CD8-positive, alpha-beta memory T cell (primary cell): ENCODE measurements around the gene VPS26C. TPM values are rescaled to one million over a fixed set of nuclear protein-coding genes. Genes with fewer than 3 reads are reported as not detected.

Experiments
- CTCF ChIA-PET: fragments of 350-600 bp; sonication (Branson Sonifier 250); formaldehyde crosslinking; loops from one replicate; lab custom pipeline; 2021; ENCODE audit warnings: antibody characterized with exemption; lab: Charles Lee
- POLR2A ChIA-PET: fragments of 350-600 bp; sonication (Branson Sonifier 250); formaldehyde crosslinking; loops from one replicate; lab custom pipeline; 2021; ENCODE audit warnings: antibody characterized with exemption; lab: Charles Lee
- DNase-seq, 5 donors: peaks; one replicate each; pipeline versions ENCODE4 v3.0.0 to v3.0.0-alpha.2; 2020 to 2022; ENCODE audit warnings: mixed read lengths in 1 of 5
- H3K27ac ChIP-seq: one replicate; pipeline ENCODE4 v1.7.0; 2013; ENCODE audit warnings: low read depth, mild to moderate bottlenecking, low read length, moderate library complexity
- H3K27me3 ChIP-seq: 2 replicates; pipeline ENCODE4 v1.7.0; 2013; ENCODE audit warnings: low read length, mild to moderate bottlenecking; ENCODE audit not compliant: insufficient read depth, poor library complexity, severe bottlenecking
- H3K36me3 ChIP-seq: 2 replicates; pipeline ENCODE4 v1.7.0; 2013; ENCODE audit warnings: mild to moderate bottlenecking, low read length, moderate library complexity; ENCODE audit not compliant: insufficient read depth
- H3K4me1 ChIP-seq: 2 replicates; pipeline ENCODE4 v1.7.0; 2013; ENCODE audit warnings: mild to moderate bottlenecking, low read length, moderate library complexity; ENCODE audit not compliant: insufficient read depth
- H3K4me3 ChIP-seq: 2 replicates; pipeline ENCODE4 v1.7.0; 2013; ENCODE audit warnings: mild to moderate bottlenecking, low read length
- H3K9me3 ChIP-seq: 2 replicates; pipeline ENCODE4 v1.7.0; 2013; ENCODE audit warnings: mild to moderate bottlenecking, low read length
- H3K27ac Mint-ChIP-seq, 8 donors: one replicate each; pipeline ENCODE4 v1.8.0; 2020 to 2021; ENCODE audit warnings: mixed read lengths in 8 of 8, mild to moderate bottlenecking in 6 of 8, inconsistent platforms in 3 of 8, moderate library complexity in 3 of 8
- H3K27me3 Mint-ChIP-seq, 2 donors: one replicate each; pipeline ENCODE4 v1.8.0; 2020 to 2021; ENCODE audit warnings: mixed read lengths in 2 of 2, mild to moderate bottlenecking in 1 of 2, moderate library complexity in 1 of 2
- H3K36me3 Mint-ChIP-seq, 3 donors: one replicate each; pipeline ENCODE4 v1.8.0; 2020 to 2021; ENCODE audit warnings: mixed read lengths in 3 of 3, inconsistent platforms in 1 of 3, mild to moderate bottlenecking in 1 of 3
- H3K4me1 Mint-ChIP-seq, 3 donors: one replicate each; pipeline ENCODE4 v1.8.0; 2020 to 2021; ENCODE audit warnings: mixed read lengths in 3 of 3, inconsistent platforms in 1 of 3, mild to moderate bottlenecking in 1 of 3
- H3K4me3 Mint-ChIP-seq, 7 donors: one replicate each; pipeline ENCODE4 v1.8.0; 2020 to 2021; ENCODE audit warnings: mixed read lengths in 7 of 7, mild to moderate bottlenecking in 6 of 7, moderate library complexity in 4 of 7, inconsistent platforms in 2 of 7
- H3K9me3 Mint-ChIP-seq, 5 donors: one replicate each; pipeline ENCODE4 v1.8.0; 2020 to 2022; ENCODE audit warnings: mixed read lengths in 5 of 5, mild to moderate bottlenecking in 3 of 5, moderate library complexity in 2 of 5, inconsistent platforms in 1 of 5
- polyA plus RNA-seq: library from polyadenylated mRNA; unstranded; fragments of 300-500 nt; fragmentation: Illumina TruSeq; gene quantifications from one replicate; pipeline ENCODE4 v1.2.3, GENCODE V29; 2021
- total RNA-seq, 2 experiments: library from RNA; stranded (reverse); gene quantifications; one replicate each; pipeline ENCODE4 v1.2.3, GENCODE V29; 2021

Gene VPS26C
- total and polyA plus RNA-seq, 3 experiments from 2014 or later: 59.1 to 82.0 (median 62.7) TPM

DNA sequence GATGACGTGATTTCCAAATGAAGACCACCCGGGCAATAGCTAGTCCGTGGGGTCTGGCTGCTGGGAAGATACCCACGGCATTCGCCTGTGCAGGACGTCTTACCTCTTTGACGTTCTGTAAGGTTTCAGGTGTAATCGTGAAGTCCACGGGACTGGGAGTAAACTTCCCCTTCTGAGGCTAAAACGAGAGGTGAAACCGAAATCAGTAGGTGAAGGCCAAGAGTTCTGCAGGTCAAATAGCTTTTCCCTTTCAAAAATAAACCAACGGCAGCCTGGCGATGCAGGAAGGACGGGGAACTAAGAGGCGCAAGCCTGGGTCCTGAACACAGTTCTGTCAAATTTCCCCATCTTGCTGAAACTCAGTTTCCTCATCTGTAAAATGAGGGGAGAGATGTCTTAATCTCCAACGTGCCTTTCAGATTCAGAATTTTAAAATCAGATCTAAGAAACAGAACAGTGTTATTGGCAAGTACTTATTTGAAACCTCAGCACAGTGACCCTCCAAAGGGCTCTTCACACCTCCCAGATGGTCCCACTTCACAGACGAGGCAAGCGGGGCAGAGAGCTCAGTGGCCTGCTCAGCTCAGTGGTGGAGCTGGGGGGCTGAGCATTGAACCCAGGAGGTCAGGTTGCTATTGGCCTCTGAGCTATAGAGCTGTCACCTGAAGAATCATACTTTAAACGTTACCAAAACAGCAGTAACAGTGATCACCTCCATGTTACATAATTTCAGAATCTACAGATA lies 34.7 kb downstream of the VPS26C start:
- no peaks in the 10 kb centered on the region for H3K9me3 ChIP-seq
- DNase-seq: no peak
- Mint-ChIP-seq H3K4me1 (peaks cover 4 to 12% (median 7%) of the 10 kb centered on the region in 3 donors), H3K36me3 (peaks cover 0 to 89% (median 12%) of the 10 kb centered on the region in 3 donors), H3K27ac (no peak overlapping the region), H3K9me3 (no peaks in the 10 kb centered on the region), H3K27me3 (no peaks in the 10 kb centered on the region), H3K4me3 (no peak overlapping the region)
- H3K27ac ChIP-seq: no peak overlapping the region
- H3K4me3 ChIP-seq: no peak overlapping the region
- H3K36me3 ChIP-seq: peaks cover 32% of the 10 kb centered on the region
- H3K27me3 ChIP-seq: no peaks in the 10 kb centered on the region
- peaks cover 2% of the 10 kb centered on the region for H3K4me1 ChIP-seq
- ChIA-PET CTCF (no interaction called here), POLR2A (no interaction called here)

GRCh38 chr21:37231671-37232070 lies 35.5 kb downstream of the VPS26C start:
- Histone ChIP-seq H3K4me1 (no peaks in the 10 kb centered on the region), H3K9me3 (no peaks in the 10 kb centered on the region), H3K36me3 (peaks cover 32% of the 10 kb centered on the region), H3K27ac (no peak overlapping the region), H3K27me3 (no peaks in the 10 kb centered on the region), H3K4me3 (no peak overlapping the region)
- Mint-ChIP-seq H3K27ac (peak overlapping the region in 1 of 8 donors; percentile 13), H3K27me3 (no peaks in the 10 kb centered on the region), H3K9me3 (no peaks in the 10 kb centered on the region), H3K4me1 (peaks cover 5 to 9% (median 5%) of the 10 kb centered on the region in 3 donors), H3K36me3 (peaks cover 0 to 89% (median 13%) of the 10 kb centered on the region in 3 donors), H3K4me3 (no peak overlapping the region)
- no peak for DNase-seq
- CTCF ChIA-PET: no interaction called here
- POLR2A ChIA-PET: no interaction called here

GRCh38 chr21:37231249-37231645 lies 35.9 kb downstream of the VPS26C start:
- no peaks in the 10 kb centered on the region for H3K27me3 Mint-ChIP-seq
- H3K27ac ChIP-seq: no peak overlapping the region
- H3K9me3 Mint-ChIP-seq: no peaks in the 10 kb centered on the region
- no peaks in the 10 kb centered on the region for H3K27me3 ChIP-seq
- no peak for DNase-seq
- H3K36me3 ChIP-seq: peaks cover 32% of the 10 kb centered on the region
- H3K4me3 Mint-ChIP-seq: no peak overlapping the region
- H3K9me3 ChIP-seq: no peaks in the 10 kb centered on the region
- ChIA-PET POLR2A (no interaction called here), CTCF (no interaction called here)
- H3K27ac Mint-ChIP-seq: peak overlapping the region in 5 of 8 donors; percentile 8 to 73 (median 23)
- no peak overlapping the region for H3K4me3 ChIP-seq
- peaks cover 0 to 88% (median 13%) of the 10 kb centered on the region in 3 donors for H3K36me3 Mint-ChIP-seq
- H3K4me1 ChIP-seq: peaks cover under 1% of the 10 kb centered on the region
- peaks cover 6 to 13% (median 10%) of the 10 kb centered on the region in 3 donors for H3K4me1 Mint-ChIP-seq

GRCh38 chr21:37230632-37231248 lies 36.4 kb downstream of the VPS26C start:
- H3K36me3 ChIP-seq: peaks cover 32% of the 10 kb centered on the region
- DNase-seq: no peak
- no peaks in the 10 kb centered on the region for H3K27me3 ChIP-seq
- H3K4me1 ChIP-seq: peaks cover 5% of the 10 kb centered on the region
- Mint-ChIP-seq H3K9me3 (no peaks in the 10 kb centered on the region), H3K36me3 (peaks cover 0 to 87% (median 13%) of the 10 kb centered on the region in 3 donors), H3K27me3 (no peaks in the 10 kb centered on the region), H3K27ac (peak overlapping the region in 5 of 8 donors; percentile 8 to 73 (median 36)), H3K4me3 (no peak overlapping the region), H3K4me1 (peaks cover 10 to 18% (median 15%) of the 10 kb centered on the region in 3 donors)
- H3K27ac ChIP-seq: no peak overlapping the region
- no peak overlapping the region for H3K4me3 ChIP-seq
- CTCF ChIA-PET: no interaction called here
- no peaks in the 10 kb centered on the region for H3K9me3 ChIP-seq
- POLR2A ChIA-PET: no interaction called here

GRCh38 chr21:37228003-37228400 lies 39.1 kb downstream of the VPS26C start:
- POLR2A ChIA-PET: no interaction called here
- no peak overlapping the region for H3K4me3 Mint-ChIP-seq
- peaks cover 30% of the 10 kb centered on the region for H3K4me1 ChIP-seq
- H3K36me3 Mint-ChIP-seq: peaks cover 0 to 85% (median 15%) of the 10 kb centered on the region in 3 donors
- H3K36me3 ChIP-seq: peaks cover 30% of the 10 kb centered on the region
- no peaks in the 10 kb centered on the region for H3K27me3 Mint-ChIP-seq
- H3K27ac Mint-ChIP-seq: peak overlapping the region in 6 of 8 donors; percentile 2 to 56 (median 38)
- CTCF ChIA-PET: interaction anchor here (1.5 kb wide), 1 partner anchor 103 kb away, joined by 3 read pairs; no protein-coding TSS in a partner anchor
- DNase-seq: no peak
- no peaks in the 10 kb centered on the region for H3K9me3 Mint-ChIP-seq
- H3K27me3 ChIP-seq: no peaks in the 10 kb centered on the region
- H3K9me3 ChIP-seq: no peaks in the 10 kb centered on the region
- no peak overlapping the region for H3K4me3 ChIP-seq
- no peak overlapping the region for H3K27ac ChIP-seq
- peaks cover 37 to 46% (median 42%) of the 10 kb centered on the region in 3 donors for H3K4me1 Mint-ChIP-seq

DNA sequence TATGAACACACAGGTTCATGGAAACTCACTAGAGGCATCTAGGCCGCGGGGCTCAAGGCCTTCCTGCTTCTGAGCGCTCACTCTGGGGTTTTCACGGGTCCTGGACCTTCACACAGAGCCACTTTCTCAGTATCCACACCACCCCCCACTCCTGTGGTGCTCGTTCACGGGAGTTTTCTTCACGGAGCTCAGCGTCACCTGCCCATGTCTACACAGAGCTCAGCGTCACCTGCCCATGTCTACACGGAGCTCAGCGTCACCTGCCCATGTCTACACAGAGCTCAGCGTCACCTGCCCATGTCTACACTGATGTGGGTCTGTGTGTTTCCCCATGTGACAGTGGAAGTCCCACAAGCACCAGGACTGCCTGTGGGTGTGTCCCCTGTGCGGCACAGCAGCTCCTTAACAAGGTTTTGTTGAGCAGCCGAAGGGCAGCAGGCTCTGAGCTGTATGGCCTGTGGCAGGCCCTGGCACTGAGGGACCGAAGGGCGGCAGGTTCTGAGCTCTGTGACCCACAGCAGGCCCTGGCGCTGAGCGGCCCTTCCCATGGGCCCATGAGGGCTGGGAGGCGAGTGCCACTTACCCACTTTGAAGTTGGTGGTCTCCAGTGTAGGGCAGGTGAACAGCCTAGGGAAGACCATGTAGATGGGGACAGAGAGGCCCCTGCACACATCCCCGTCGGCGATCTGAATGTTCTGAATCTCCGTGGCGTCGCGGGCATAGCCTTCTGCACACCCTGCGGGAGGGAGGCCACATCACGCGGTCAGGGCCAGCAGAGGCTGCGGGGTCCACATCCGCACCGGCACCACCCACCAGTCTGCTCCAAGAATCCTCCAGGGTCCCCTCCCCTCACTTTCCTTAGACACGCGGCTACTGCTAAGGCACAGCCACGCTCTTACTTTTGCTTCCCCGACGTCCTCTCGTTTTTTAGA lies 39.8 kb downstream of the VPS26C start:
- H3K9me3 Mint-ChIP-seq: no peaks in the 10 kb centered on the region
- no peak for DNase-seq
- Histone ChIP-seq H3K27ac (no peak overlapping the region), H3K36me3 (peaks cover 26% of the 10 kb centered on the region), H3K27me3 (no peaks in the 10 kb centered on the region), H3K9me3 (no peaks in the 10 kb centered on the region), H3K4me3 (no peak overlapping the region), H3K4me1 (peaks cover 30% of the 10 kb centered on the region)
- H3K4me1 Mint-ChIP-seq: peaks cover 38 to 50% (median 47%) of the 10 kb centered on the region in 3 donors
- no peaks in the 10 kb centered on the region for H3K27me3 Mint-ChIP-seq
- H3K4me3 Mint-ChIP-seq: no peak overlapping the region
- CTCF ChIA-PET: no interaction called here
- H3K36me3 Mint-ChIP-seq: peaks cover 0 to 80% (median 14%) of the 10 kb centered on the region in 3 donors
- POLR2A ChIA-PET: no interaction called here
- peak overlapping the region in 7 of 8 donors; percentile 56 to 92 (median 75) for H3K27ac Mint-ChIP-seq

- Mint-ChIP-seq H3K27ac (peak overlapping the region; percentile 92 to 98 (median 96)), H3K36me3 (peaks cover 0 to 71% (median 12%) of the 10 kb centered on the region in 3 donors), H3K9me3 (no peaks in the 10 kb centered on the region), H3K27me3 (no peaks in the 10 kb centered on the region), H3K4me1 (peaks cover 41 to 57% (median 53%) of the 10 kb centered on the region in 3 donors), H3K4me3 (peak overlapping the region in 6 of 7 donors; percentile 37 to 84 (median 73))
- H3K27ac ChIP-seq: peak overlapping the region; percentile 20
- H3K27me3 ChIP-seq: no peaks in the 10 kb centered on the region
- H3K4me3 ChIP-seq: no peak overlapping the region
- POLR2A ChIA-PET: interaction anchor here (0.8 kb wide), 1 partner anchor 338 kb away, joined by 3 read pairs; no protein-coding TSS in a partner anchor
- peaks cover 33% of the 10 kb centered on the region for H3K4me1 ChIP-seq
- no peak for DNase-seq
- peaks cover 16% of the 10 kb centered on the region for H3K36me3 ChIP-seq
- CTCF ChIA-PET: no interaction called here
- H3K9me3 ChIP-seq: no peaks in the 10 kb centered on the region
Observed at GRCh38 chr21:37226041-37226920, 40.9 kb downstream of the VPS26C start.
